Liver (tissue), 3 donors: ENCODE measurements around the gene RSPH10B2.

ENCODE experiments used
- RAD21 ChIP-seq, 2 donors: IDR thresholded peaks; 2 replicates each; pipeline ENCODE4 v1.6.1; 2016; ENCODE audit warnings: antibody characterized with exemption in 2 of 2, mild to moderate bottlenecking in 2 of 2
- TF ChIP-seq, protein P1 (sequence below): IDR thresholded peaks from 2 replicates; pipeline ENCODE4 v1.6.1; 2016; ENCODE audit warnings: antibody characterized with exemption
- TF ChIP-seq, protein P2 (sequence below): fragments of 150-350 bp; IDR thresholded peaks from 2 replicates; pipeline ENCODE4 v1.5.1; 2017; ENCODE audit warnings: improper control_type of control experiment, low read depth, low read length; ENCODE audit not compliant: missing input control
- donor health status: healthy.
- donor health status: healthy.

- TF ChIP-seq, protein P1, sequence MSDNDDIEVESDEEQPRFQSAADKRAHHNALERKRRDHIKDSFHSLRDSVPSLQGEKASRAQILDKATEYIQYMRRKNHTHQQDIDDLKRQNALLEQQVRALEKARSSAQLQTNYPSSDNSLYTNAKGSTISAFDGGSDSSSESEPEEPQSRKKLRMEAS, result no peak
- TF ChIP-seq, protein P2, sequence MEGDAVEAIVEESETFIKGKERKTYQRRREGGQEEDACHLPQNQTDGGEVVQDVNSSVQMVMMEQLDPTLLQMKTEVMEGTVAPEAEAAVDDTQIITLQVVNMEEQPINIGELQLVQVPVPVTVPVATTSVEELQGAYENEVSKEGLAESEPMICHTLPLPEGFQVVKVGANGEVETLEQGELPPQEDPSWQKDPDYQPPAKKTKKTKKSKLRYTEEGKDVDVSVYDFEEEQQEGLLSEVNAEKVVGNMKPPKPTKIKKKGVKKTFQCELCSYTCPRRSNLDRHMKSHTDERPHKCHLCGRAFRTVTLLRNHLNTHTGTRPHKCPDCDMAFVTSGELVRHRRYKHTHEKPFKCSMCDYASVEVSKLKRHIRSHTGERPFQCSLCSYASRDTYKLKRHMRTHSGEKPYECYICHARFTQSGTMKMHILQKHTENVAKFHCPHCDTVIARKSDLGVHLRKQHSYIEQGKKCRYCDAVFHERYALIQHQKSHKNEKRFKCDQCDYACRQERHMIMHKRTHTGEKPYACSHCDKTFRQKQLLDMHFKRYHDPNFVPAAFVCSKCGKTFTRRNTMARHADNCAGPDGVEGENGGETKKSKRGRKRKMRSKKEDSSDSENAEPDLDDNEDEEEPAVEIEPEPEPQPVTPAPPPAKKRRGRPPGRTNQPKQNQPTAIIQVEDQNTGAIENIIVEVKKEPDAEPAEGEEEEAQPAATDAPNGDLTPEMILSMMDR, result no peak
- no peak for TF ChIP-seq RAD21 (IDR thresholded peaks at IDR 0.05)
Measured at GRCh38 chr7:6831018-6831725, 77.3 kb downstream of the RSPH10B2 start.
